SK-N-SH treated with all-trans-retinoic acid at 6 μM for 48 hours (cell line): ENCODE measurements around the gene HCN4.

Experiments used
- ATAC-seq: fragments of 200-7000 bp; cut with Tn5 transposase; 3 replicates; pipeline ENCODE4 v1.9.1; 2020; ENCODE audit warnings: mild to moderate bottlenecking, moderate library complexity
- ARNTL ChIP-seq: fragments of 450-650 bp; formaldehyde crosslinking; IDR thresholded peaks from 2 replicates; pipeline ENCODE4 v1.5.0; 2020; ENCODE audit warnings: low read depth, mild to moderate bottlenecking, moderate library complexity, borderline replicate concordance
- BACH2 ChIP-seq: fragments of 250-450 bp; sonication (Bioruptor Pico); IDR thresholded peaks from 2 replicates; pipeline ENCODE4 v1.9.0; 2021; ENCODE audit warnings: mild to moderate bottlenecking, borderline replicate concordance
- CSDC2 ChIP-seq: fragments of 250-450 bp; sonication (Bioruptor Pico); IDR thresholded peaks from 2 replicates; pipeline ENCODE4 v1.5.0; 2020; ENCODE audit warnings: mild to moderate bottlenecking, moderate library complexity
- ESRRG ChIP-seq: fragments of 250-450 bp; sonication (Bioruptor Pico); IDR thresholded peaks from 2 replicates; pipeline ENCODE4 v1.6.1; 2021; ENCODE audit warnings: mild to moderate bottlenecking
- ISL1 ChIP-seq: fragments of 250-450 bp; sonication (Bioruptor Pico); IDR thresholded peaks from 2 replicates; pipeline ENCODE4 v2.1.2; 2022; ENCODE audit warnings: mild to moderate bottlenecking, moderate library complexity
- OSR1 ChIP-seq: fragments of 250-450 bp; sonication (Bioruptor Pico); IDR thresholded peaks from 2 replicates; pipeline ENCODE4 v1.8.0; 2022; ENCODE audit warnings: moderate library complexity, mild to moderate bottlenecking, inconsistent platforms
- PPARA ChIP-seq: fragments of 250-450 bp; sonication (Bioruptor Pico); IDR thresholded peaks from 2 replicates; pipeline ENCODE4 v1.5.0; 2020; ENCODE audit warnings: mild to moderate bottlenecking, borderline replicate concordance
- RARB ChIP-seq: fragments of 250-450 bp; sonication (Bioruptor Pico); IDR thresholded peaks from 2 replicates; pipeline ENCODE4 v1.8.0; 2021; ENCODE audit warnings: mild to moderate bottlenecking, moderate library complexity
- SNAI2 ChIP-seq: fragments of 250-450 bp; sonication (Bioruptor Pico); IDR thresholded peaks from 2 replicates; pipeline ENCODE4 v1.5.0; 2020; ENCODE audit warnings: mild to moderate bottlenecking, moderate library complexity
- TCF4 ChIP-seq: fragments of 250-450 bp; sonication (Bioruptor Pico); IDR thresholded peaks from 2 replicates; pipeline ENCODE4 v1.8.0; 2021; ENCODE audit warnings: mild to moderate bottlenecking, moderate library complexity, borderline replicate concordance
- TOX ChIP-seq: fragments of 250-450 bp; sonication (Bioruptor Pico); IDR thresholded peaks from 2 replicates; pipeline ENCODE4 v1.8.0; 2021; ENCODE audit warnings: mild to moderate bottlenecking, moderate library complexity, borderline replicate concordance
- ZC3H10 ChIP-seq: fragments of 250-450 bp; sonication (Bioruptor Pico); IDR thresholded peaks from 2 replicates; pipeline ENCODE4 v1.5.1; 2021; ENCODE audit warnings: mild to moderate bottlenecking, moderate library complexity
- ZFP3 ChIP-seq: fragments of 250-450 bp; sonication (Bioruptor Pico); IDR thresholded peaks from 2 replicates; pipeline ENCODE4 v1.5.0; 2020; ENCODE audit warnings: mild to moderate bottlenecking, moderate library complexity
- ZFP30 ChIP-seq: fragments of 450-650 bp; formaldehyde crosslinking; IDR thresholded peaks from 2 replicates; pipeline ENCODE4 v1.5.0; 2022; ENCODE audit warnings: mild to moderate bottlenecking, moderate library complexity
- ZNF565 ChIP-seq: fragments of 450-650 bp; formaldehyde crosslinking; conservative IDR thresholded peaks from 2 replicates; pipeline ENCODE4 v1.5.0; 2020; ENCODE audit warnings: low read depth, mild to moderate bottlenecking, moderate library complexity
- ZNF70 ChIP-seq: fragments of 450-650 bp; formaldehyde crosslinking; IDR thresholded peaks from 2 replicates; pipeline ENCODE4 v1.5.0; 2020; ENCODE audit warnings: mild to moderate bottlenecking, moderate library complexity
- ZNF8 ChIP-seq: fragments of 450-650 bp; formaldehyde crosslinking; IDR thresholded peaks from 2 replicates; pipeline ENCODE4 v1.5.0; 2020; ENCODE audit warnings: mild to moderate bottlenecking, moderate library complexity
- TF ChIP-seq, protein P1 (sequence below): fragments of 250-450 bp; sonication (Bioruptor Pico); IDR thresholded peaks from 2 replicates; pipeline ENCODE4 v1.8.0; 2021; ENCODE audit warnings: low read depth, mild to moderate bottlenecking, moderate library complexity, borderline replicate concordance
- TF ChIP-seq, protein P2 (sequence below): fragments of 250-450 bp; sonication (Bioruptor Pico); IDR thresholded peaks from 2 replicates; pipeline ENCODE4 v1.5.0; 2020; ENCODE audit warnings: mild to moderate bottlenecking, moderate library complexity
- TF ChIP-seq, protein P3 (sequence below): fragments of 250-450 bp; sonication (Bioruptor Pico); IDR thresholded peaks from 2 replicates; pipeline ENCODE4 v1.5.1; 2021; ENCODE audit warnings: mild to moderate bottlenecking, moderate library complexity
- TF ChIP-seq, protein P4 (sequence below): fragments of 250-450 bp; sonication (Bioruptor Pico); IDR thresholded peaks from 2 replicates; pipeline ENCODE4 v1.5.1; 2020; ENCODE audit warnings: low read depth, mild to moderate bottlenecking, moderate library complexity

HCN4 gene

DNA sequence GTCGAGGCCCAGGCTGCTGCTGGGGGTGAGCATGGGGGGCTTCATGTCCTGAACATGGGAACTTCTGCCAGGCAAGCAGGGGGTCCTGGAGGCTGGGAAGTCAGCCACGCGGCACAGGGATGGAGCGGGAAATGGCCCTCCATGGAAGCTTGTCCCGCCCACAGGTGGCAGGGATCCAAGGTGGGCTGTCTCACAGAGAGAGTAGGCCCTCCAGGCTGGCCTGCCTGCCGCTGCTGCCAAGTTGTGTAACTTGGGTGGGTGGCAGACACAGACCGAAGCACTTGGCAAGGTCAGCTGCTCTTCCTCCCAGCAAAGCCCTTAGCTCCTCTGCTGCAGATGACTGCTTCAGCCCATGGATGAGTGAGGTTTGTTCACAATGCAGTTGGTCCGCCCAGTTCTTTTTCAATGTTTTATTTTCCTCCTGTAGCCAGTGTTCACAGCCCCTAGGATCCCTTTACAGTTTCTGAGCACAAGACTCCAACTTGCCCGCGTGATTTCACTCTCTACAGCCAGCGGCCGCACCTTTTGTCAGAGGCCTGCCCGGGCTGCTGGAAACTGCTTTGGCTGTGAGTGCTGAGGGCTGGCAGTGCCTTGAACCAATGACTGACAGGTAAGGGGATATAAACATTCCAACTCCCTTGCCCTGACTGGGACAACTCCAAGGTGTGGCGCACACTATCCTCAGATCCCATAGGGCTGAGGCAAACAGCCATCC lies 26.7 kb downstream of the HCN4 start:
- no peak for TF ChIP-seq ZFP30
- TF ChIP-seq, protein P1, sequence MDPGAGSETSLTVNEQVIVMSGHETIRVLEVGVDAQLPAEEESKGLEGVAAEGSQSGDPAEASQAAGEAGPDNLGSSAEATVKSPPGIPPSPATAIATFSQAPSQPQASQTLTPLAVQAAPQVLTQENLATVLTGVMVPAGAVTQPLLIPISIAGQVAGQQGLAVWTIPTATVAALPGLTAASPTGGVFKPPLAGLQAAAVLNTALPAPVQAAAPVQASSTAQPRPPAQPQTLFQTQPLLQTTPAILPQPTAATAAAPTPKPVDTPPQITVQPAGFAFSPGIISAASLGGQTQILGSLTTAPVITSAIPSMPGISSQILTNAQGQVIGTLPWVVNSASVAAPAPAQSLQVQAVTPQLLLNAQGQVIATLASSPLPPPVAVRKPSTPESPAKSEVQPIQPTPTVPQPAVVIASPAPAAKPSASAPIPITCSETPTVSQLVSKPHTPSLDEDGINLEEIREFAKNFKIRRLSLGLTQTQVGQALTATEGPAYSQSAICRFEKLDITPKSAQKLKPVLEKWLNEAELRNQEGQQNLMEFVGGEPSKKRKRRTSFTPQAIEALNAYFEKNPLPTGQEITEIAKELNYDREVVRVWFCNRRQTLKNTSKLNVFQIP (CRISPR knock-in tag) = no peak
- no peak for TF ChIP-seq SNAI2 (CRISPR knock-in tag)
- TF ChIP-seq ESRRG (CRISPR knock-in tag) = no peak
- TF ChIP-seq, protein P2, sequence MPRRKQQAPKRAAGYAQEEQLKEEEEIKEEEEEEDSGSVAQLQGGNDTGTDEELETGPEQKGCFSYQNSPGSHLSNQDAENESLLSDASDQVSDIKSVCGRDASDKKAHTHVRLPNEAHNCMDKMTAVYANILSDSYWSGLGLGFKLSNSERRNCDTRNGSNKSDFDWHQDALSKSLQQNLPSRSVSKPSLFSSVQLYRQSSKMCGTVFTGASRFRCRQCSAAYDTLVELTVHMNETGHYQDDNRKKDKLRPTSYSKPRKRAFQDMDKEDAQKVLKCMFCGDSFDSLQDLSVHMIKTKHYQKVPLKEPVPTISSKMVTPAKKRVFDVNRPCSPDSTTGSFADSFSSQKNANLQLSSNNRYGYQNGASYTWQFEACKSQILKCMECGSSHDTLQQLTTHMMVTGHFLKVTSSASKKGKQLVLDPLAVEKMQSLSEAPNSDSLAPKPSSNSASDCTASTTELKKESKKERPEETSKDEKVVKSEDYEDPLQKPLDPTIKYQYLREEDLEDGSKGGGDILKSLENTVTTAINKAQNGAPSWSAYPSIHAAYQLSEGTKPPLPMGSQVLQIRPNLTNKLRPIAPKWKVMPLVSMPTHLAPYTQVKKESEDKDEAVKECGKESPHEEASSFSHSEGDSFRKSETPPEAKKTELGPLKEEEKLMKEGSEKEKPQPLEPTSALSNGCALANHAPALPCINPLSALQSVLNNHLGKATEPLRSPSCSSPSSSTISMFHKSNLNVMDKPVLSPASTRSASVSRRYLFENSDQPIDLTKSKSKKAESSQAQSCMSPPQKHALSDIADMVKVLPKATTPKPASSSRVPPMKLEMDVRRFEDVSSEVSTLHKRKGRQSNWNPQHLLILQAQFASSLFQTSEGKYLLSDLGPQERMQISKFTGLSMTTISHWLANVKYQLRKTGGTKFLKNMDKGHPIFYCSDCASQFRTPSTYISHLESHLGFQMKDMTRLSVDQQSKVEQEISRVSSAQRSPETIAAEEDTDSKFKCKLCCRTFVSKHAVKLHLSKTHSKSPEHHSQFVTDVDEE (CRISPR knock-in tag) = no peak
- no peak for TF ChIP-seq ZNF565 (CRISPR knock-in tag)
- TF ChIP-seq ISL1 (CRISPR knock-in tag) = no peak
- no peak for TF ChIP-seq TOX (CRISPR knock-in tag)
- TF ChIP-seq ZNF70 (CRISPR knock-in tag) = no peak
- no peak for TF ChIP-seq OSR1 (CRISPR knock-in tag)
- TF ChIP-seq, protein P3, sequence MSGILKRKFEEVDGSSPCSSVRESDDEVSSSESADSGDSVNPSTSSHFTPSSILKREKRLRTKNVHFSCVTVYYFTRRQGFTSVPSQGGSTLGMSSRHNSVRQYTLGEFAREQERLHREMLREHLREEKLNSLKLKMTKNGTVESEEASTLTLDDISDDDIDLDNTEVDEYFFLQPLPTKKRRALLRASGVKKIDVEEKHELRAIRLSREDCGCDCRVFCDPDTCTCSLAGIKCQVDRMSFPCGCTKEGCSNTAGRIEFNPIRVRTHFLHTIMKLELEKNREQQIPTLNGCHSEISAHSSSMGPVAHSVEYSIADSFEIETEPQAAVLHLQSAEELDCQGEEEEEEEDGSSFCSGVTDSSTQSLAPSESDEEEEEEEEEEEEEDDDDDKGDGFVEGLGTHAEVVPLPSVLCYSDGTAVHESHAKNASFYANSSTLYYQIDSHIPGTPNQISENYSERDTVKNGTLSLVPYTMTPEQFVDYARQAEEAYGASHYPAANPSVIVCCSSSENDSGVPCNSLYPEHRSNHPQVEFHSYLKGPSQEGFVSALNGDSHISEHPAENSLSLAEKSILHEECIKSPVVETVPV (CRISPR knock-in tag) = no peak
- no peak for TF ChIP-seq ARNTL (CRISPR knock-in tag)
- TF ChIP-seq, protein P4, sequence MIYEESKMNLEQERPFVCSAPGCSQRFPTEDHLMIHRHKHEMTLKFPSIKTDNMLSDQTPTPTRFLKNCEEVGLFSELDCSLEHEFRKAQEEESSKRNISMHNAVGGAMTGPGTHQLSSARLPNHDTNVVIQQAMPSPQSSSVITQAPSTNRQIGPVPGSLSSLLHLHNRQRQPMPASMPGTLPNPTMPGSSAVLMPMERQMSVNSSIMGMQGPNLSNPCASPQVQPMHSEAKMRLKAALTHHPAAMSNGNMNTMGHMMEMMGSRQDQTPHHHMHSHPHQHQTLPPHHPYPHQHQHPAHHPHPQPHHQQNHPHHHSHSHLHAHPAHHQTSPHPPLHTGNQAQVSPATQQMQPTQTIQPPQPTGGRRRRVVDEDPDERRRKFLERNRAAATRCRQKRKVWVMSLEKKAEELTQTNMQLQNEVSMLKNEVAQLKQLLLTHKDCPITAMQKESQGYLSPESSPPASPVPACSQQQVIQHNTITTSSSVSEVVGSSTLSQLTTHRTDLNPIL (CRISPR knock-in tag) = no peak
- TF ChIP-seq PPARA (CRISPR knock-in tag) = no peak
- TF ChIP-seq BACH2 (CRISPR knock-in tag) = no peak
- no peak for TF ChIP-seq RARB (CRISPR knock-in tag)
- no peak for TF ChIP-seq ZFP3
- no peak for TF ChIP-seq ZC3H10
- no peak for TF ChIP-seq ZNF8
- no peak for ATAC-seq

DNA sequence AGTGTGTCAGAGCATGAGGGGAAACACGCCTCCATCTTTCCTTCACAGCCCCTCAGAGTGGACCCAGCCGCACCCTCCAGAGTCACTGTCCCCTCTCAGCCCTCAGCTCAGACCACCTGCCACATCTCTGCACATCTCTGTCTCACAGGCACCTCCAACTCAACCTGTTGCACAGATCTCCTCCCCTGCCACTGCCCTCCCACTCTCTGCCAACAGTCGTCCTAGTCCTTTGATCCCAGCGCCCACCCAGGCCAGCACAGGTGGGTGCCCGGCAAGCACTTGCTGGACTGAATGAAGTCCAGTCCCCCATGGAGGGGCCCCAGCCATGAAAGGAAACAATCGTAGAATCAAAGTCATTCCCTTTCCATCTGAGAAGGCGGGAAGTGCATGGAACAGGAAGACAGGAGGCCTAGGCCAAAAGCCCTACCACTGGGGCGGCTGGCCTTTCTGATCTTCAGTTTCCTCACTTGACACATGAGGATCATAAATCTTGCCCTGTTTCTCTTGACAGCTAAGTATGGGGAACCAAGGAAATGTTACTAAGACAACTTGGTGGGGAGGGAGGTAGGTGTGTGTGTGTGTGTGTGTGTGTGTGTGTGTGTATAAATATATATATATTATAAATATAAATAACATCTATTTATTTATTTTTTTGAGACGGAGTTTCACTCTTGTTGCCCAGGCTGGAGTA lies 28.1 kb downstream of the HCN4 start:
- TF ChIP-seq SNAI2 (CRISPR knock-in tag) (no peak), TCF4 (CRISPR knock-in tag) (no peak), CSDC2 (CRISPR knock-in tag) (no peak), ZC3H10 (no peak)

DNA sequence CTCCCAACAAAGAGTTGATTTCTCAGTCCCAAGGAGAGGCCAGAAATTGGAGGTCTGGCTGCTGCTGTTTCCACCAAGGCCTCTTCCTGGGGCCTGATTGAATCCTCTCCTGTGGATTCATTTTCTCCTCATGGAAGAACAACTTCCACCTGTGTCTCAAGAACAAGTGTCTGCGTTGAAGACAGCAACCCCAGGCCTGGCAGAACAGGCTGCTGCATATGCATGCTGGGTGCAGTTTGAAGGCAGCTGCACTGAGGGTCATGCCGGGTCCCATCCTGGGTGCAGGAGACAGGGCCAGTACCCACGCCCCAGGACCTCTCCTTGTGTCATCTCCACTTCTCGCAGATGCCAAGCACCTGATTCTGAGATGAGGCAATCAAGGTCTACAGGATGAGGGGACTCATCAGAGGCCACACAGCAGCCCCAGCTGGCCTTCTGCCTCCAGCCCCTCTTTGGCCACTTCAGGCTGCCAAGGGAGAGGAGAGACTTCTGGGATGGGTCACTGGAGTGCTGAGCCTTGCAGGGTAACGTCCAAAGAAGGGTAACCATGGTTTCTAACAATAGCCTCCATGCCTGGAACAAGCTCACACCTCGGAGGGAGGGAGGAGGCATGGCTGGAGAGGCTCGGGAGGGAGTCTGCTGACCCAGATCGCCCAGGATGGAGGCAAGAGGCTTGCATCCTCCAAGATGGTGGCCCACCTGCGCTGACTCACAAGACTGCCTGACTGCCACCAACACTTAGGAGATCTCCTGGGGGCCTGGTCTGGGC lies 30.0 kb downstream of the HCN4 start:
- no peak for ATAC-seq
- TF ChIP-seq, protein P1 (CRISPR knock-in tag) = no peak

More for the DNA sequence above, 28.1 kb downstream of the HCN4 start:
- ATAC-seq = no peak
